GM23248 (cell line): ENCODE data around the gene MPRIP.
"Not testable (repeated sequence)": the region's sequence is repeated elsewhere in the genome, so short reads cannot be mapped to it uniquely, and the experiment has no call there.

Experiments
- EZH2 ChIP-seq: fragments of 200-600 bp; sonication (generic); IDR thresholded peaks from 2 replicates; pipeline ENCODE4 v1.6.1; 2018; ENCODE audit warnings: antibody characterized with exemption, mild to moderate bottlenecking; ENCODE audit not compliant: insufficient read depth, poor library complexity, severe bottlenecking
- EZH2phosphoT487 ChIP-seq: fragments of 200-600 bp; sonication (generic); IDR thresholded peaks from 2 replicates; pipeline ENCODE4 v1.6.1; 2018; ENCODE audit warnings: antibody characterized with exemption, moderate library complexity, mild to moderate bottlenecking, low read depth; ENCODE audit not compliant: insufficient read depth

DNA sequence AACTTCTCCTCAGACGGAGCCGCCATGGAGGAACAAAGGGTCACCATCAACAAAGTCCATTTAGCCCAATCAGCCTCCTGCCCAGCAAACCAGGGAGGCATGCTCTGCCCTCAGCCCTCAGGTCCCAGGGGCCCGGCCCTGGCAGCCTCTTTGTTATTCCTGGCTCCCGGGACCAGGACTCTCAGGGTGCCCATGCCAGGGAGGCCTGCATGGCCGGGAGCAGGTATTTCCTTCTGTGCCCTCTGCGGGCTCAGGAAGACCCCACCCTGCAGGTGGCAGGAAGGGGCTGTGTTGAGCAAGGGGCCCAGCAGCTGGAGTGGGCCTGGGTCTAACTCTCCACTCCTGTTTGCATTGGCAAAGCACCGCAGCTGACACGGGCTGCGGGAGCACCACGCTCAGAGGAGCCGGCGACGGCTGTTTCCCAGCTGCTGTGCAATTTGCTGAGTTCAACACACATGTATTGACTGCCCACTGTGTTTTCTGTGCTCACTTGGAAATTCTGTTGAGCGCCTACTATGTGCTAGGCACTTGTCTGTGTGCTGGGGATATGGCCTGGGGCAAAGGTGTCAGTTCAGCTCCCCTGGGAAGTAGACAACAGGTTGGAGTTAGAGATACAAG lies 37.2 kb upstream of the MPRIP start:
- not testable (repeated sequence) for TF ChIP-seq EZH2, EZH2phosphoT487
